ENCODE data around the gene CACNA1E. TPM values are rescaled to one million over a fixed set of nuclear protein-coding genes. Genes with fewer than 3 reads are reported as not detected.

Gene CACNA1E
- total RNA-seq, 2 donors from 2014 or later: 0.37 to 0.43 TPM

GRCh38 chr1:181777812-181778211 lies 294.5 kb downstream of the CACNA1E start:
- intact Hi-C loops (cut with DNase I): no loop called here

GRCh38 chr1:181778640-181779260 lies 295.4 kb downstream of the CACNA1E start:
- intact Hi-C loops (cut with DNase I): no loop called here
- DNase-seq (ENCODE audit: low spot score): no peak

More at GRCh38 chr1:181777812-181778211, 294.5 kb downstream of the CACNA1E start:
- no peak for DNase-seq (ENCODE audit: low spot score)

DNA sequence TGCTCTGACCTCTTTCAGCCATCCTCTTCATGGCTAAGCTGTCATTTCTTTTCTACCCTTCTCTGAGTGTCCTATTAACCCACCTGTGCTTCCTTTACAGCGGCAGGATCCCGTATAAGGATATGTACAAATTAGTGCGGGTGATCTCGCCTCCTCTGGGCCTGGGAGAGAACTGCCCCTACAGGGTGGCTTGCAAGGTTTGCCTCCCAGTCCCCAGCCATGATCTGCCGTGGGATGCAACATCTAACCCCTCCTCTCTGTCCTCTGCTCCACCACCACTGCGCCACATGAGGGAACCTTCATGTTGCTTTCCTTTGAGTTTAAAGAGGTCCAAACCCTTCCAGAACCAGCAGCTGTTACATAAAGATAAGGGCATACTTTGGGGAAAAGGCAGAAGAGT lies 296.0 kb downstream of the CACNA1E start:
- no peak for DNase-seq (ENCODE audit: low spot score)
- intact Hi-C loops (cut with DNase I): no loop called here

DNA sequence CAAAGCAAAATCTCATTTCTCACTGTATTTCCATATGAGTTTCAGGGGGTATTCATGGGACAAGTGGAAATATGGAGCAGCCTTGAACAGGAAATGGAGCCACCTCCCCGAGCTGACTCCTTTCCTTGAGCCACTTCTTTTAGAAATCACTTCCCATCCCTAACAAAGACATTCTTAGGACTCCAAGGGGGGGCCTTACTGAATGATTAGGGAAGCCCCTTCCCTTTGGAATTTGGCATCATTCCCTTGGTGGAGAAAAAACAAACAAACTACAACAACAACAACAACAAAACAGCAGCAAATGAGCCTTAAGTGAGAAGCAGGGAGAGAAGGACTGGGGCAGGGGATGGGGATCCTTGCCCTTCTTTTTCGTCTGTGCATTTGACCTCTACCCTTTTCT lies 299.9 kb downstream of the CACNA1E start:
- intact Hi-C loops (cut with DNase I): no loop called here

DNA sequence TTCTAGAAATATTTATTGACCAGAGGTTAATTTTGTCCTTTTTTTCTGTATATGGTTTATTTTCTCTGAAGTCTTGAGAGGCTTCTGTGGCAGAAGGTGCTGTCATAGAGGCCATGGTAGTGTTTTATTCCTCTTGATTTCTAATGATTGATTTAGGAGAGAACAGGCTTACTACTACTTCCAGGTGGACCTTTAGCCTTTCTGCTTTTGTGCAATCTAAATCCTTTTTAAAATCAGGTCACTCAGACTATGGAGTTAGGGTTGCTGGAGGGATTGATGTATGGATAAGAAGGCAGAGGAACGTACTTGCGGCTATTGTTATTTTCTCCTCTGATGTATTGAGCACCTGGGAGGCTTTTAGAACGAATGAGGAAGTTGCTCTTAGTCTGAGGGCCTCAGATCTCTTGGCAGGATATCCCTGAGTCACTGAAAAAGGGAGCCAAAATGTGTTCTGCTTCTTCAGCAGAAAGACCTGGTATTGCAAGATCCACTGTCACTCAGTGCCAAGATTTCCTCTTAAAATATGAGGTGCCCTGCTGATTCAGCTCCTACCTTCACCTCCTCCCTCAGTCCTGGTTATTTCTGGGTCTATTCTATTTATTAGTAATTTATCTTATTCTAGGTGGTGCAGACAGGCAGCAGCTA lies 300.8 kb downstream of the CACNA1E start:
- DNase-seq (ENCODE audit: low spot score): no peak
- intact Hi-C loops (cut with DNase I): no loop called here

More for the DNA sequence above, 299.9 kb downstream of the CACNA1E start:
- no peak for DNase-seq (ENCODE audit: low spot score)

DNA sequence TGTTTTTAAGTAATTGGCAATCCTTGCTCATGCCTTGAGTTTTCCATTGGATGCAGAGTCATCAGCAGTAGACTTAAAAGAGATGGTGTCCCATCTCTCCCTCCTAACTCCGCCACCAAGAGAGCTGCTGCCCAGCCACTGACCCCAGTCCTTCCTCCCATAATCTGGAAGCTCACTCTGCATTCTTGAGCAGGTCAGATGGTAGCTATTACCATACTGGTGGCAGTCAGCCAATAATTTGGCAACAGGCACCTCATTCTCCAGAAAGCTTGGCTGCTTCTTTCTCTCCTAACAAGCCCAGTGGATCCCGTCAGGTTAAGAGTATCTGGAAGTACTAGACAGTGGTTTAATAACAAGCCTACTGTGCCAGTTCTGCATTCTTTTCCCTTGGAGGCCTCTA lies 306.1 kb downstream of the CACNA1E start:
- intact Hi-C loops (cut with DNase I): no loop called here

DNA sequence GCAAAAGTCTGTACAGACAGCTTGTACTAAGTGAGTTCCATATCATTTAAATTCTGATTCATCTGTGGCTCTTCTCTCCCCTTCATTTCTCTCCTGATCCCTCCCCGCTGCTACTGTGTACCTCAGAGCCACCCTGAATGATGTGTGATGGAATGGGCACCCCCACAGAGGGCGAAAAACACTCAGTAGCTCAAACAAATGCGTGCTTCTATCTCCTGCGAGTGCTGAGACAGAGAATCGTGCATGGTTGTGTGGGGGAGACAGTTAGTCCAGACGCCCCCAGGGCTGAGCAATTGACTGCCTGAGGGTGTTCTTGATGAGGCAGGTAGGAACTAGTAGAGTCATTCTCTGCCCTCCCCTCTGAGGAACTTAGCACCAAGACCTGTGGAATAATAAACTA lies 308.4 kb downstream of the CACNA1E start:
- no peak for DNase-seq (ENCODE audit: low spot score)
- intact Hi-C loops (cut with DNase I): no loop called here

More for the DNA sequence above, 306.1 kb downstream of the CACNA1E start:
- no peak for DNase-seq (ENCODE audit: low spot score)

- intact Hi-C loops (cut with DNase I): no loop called here
- DNase-seq (ENCODE audit: low spot score): no peak
Measured at GRCh38 chr1:181793831-181794230, 310.5 kb downstream of the CACNA1E start.

DNA sequence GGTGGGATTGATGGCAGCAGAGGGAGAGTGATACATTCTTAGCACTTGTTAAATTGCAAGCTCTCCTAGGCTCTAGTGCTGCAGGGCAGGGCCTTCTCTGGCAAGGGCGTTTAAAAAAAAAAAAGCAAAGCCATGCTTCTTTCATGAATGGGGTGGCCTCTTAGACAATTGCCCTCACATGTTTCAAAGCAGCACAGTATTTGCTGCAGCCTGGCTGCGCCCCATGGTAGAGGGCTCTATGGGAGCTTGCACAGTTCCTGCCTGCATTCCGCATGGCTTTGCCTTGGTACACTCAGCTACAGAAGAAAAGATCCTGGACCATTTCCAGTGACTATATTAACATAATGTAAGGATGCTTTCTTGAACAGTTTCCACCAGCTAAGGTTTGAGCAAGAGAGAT lies 311.0 kb downstream of the CACNA1E start:
- no peak for DNase-seq (ENCODE audit: low spot score)
- intact Hi-C loops (cut with DNase I): no loop called here

DNA sequence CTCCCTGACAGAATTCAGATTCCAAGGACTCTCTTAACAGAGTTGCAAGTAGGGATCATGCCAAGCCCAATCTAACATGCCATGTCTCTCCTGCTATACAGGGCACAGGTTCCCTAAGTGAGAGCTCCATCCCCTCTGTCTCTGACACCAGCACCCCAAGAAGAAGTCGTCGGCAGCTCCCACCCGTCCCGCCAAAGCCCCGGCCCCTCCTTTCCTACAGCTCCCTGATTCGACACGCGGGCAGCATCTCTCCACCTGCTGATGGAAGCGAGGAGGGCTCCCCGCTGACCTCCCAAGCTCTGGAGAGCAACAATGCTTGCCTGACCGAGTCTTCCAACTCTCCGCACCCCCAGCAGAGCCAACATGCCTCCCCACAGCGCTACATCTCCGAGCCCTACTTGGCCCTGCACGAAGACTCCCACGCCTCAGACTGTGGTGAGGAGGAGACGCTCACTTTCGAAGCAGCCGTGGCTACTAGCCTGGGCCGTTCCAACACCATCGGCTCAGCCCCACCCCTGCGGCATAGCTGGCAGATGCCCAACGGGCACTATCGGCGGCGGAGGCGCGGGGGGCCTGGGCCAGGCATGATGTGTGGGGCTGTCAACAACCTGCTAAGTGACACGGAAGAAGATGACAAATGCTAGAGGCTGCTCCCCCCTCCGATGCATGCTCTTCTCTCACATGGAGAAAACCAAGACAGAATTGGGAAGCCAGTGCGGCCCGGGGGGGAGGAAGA lies 315.0 kb downstream of the CACNA1E start:
- intact Hi-C loops (cut with DNase I): no loop called here
- DNase-seq (ENCODE audit: low spot score): no peak

- no peak for DNase-seq (ENCODE audit: low spot score)
- intact Hi-C loops (cut with DNase I): no loop called here
Measured at GRCh38 chr1:181801617-181802016, 318.3 kb downstream of the CACNA1E start.

DNA sequence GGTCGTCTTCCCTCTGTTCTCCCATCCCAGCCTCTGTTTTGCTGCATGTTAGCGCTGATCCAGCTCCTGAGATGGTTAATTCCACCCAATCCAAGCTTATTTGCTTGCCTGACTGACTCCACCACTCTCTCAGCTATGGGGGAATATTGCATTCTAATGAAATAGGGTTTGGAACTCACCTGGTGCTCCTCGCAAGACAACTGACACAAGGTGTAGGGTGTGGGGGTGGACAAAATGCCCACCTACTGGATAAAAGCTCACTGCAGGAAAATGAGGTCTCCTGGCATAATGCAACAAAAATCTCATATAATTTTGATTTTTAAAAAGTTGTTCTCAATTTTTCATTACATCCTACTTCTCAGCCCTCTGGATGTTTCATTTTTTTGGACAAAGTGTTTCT lies 319.1 kb downstream of the CACNA1E start:
- DNase-seq (ENCODE audit: low spot score): no peak
- intact Hi-C loops (cut with DNase I): no loop called here

DNA sequence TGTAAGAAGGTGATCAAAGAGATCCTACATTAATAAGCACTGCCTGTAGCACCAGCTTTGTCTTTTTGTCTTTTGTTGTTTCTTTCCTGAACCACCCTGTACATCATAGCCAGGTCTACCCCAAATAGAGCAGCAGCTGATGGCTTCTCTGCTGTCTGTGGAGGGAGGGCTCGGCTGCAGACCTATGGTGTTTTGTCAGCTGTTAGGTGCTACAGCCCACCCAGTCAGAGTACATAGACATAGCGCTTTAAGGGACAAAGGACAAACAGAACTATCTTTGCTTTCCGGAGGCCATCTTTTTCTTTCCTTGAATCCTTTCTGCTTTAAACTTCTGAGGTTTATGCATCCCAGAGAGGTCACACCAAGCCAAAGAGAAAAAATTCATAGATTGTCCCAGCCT lies 320.1 kb downstream of the CACNA1E start:
- DNase-seq (ENCODE audit: low spot score): no peak
- intact Hi-C loops (cut with DNase I): no loop called here

- intact Hi-C loops (cut with DNase I): no loop called here
- no peak for DNase-seq (ENCODE audit: low spot score)
Measured at GRCh38 chr1:181804989-181805388, 321.7 kb downstream of the CACNA1E start.

DNA sequence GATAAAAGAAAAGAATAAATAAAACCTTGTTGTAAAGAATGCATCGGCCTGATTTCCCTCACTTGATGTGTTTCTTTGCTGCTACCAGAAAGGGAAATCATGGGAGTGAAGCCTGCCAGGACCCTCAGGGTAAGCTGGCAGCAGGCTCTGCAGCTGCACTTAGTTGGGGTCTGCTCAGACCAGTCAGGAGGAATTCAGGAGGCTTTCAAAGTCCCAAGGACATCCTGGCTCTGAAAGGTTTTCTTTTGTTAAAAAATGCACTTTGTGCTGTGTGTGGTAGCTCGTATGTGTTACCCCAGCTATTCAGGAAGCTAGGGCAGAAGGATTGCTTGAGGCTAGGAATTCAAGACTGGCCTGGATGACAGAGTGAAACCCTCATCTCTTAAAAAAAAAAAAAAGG lies 323.4 kb downstream of the CACNA1E start:
- DNase-seq (ENCODE audit: low spot score): no peak
- intact Hi-C loops (cut with DNase I): no loop called here

DNA sequence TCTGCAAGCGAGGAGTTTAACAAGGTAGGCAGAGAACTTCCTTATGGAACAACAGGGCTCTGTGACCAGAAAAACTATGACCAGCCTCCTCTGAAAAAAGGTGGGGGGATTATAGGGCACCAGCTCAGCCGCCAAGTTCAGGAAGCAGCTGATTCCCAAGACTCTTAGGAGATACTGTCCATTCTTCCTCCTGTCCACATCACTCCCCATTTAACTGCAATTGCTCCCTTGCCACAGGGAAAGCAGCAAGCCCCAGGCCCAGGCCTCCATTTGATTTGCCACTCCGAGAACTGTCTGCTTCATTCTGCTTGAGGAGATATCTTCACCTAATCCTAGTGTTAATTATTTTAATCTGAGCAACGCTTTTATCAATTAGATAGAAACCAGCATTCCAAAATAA lies 323.9 kb downstream of the CACNA1E start:
- intact Hi-C loops (cut with DNase I): no loop called here
- DNase-seq (ENCODE audit: low spot score): no peak

DNA sequence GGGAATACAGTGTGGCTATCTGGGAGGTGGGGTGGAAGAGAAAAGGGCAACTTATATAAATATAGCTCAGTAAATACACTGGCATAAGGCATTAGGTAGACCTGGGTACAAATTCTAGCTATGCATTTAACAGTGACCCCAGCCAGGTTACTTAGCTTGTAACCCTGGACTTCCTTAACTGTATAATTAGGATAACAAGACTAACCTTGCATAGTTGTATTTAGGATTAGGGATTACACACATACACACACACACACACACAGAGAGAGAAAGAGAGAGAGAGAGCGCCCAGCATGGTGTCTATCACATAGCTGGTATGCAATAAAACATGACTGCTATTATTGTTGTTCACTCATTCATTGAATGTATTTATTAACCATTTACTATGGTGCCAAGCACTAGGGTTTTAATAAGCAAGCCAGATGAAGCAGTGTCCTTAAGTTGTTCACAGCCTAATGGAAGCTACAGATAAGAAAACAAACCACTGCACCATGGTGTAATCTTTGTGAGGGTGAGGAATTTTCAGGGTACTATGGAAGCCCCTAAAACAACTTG lies 326.8 kb downstream of the CACNA1E start:
- DNase-seq (ENCODE audit: low spot score): no peak
- intact Hi-C loops (cut with DNase I): no loop called here

DNA sequence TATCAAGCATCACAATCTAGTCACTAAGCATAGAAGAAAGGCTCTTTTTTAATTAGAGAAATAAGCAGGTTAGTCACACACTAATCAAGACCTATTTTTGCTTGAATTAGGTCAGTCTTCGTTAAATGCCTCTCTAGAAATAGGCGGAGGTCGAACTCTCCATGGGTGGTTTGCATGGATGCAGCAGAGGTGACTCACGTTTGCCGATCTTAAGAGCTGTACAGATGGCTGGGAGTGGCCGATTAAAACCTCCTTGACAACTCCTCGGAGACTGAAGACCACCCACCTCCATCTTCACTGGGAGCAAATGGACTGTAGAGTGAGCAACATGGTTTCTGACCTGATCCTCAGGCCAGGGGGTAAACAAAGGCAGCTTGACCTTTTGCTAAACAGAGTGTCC lies 328.9 kb downstream of the CACNA1E start:
- intact Hi-C loops (cut with DNase I): no loop called here
- DNase-seq (ENCODE audit: low spot score): no peak

GRCh38 chr1:181813266-181813665 lies 329.9 kb downstream of the CACNA1E start:
- DNase-seq (ENCODE audit: low spot score): no peak
- intact Hi-C loops (cut with DNase I): no loop called here

- DNase-seq (ENCODE audit: low spot score): no peak
Measured at GRCh38 chr1:181816608-181817007, 333.3 kb downstream of the CACNA1E start.

More at GRCh38 chr1:181816608-181817007, 333.3 kb downstream of the CACNA1E start:
- intact Hi-C loops (cut with DNase I): no loop called here
